Measurements from ENCODE around the gene MZT1.

DNA sequence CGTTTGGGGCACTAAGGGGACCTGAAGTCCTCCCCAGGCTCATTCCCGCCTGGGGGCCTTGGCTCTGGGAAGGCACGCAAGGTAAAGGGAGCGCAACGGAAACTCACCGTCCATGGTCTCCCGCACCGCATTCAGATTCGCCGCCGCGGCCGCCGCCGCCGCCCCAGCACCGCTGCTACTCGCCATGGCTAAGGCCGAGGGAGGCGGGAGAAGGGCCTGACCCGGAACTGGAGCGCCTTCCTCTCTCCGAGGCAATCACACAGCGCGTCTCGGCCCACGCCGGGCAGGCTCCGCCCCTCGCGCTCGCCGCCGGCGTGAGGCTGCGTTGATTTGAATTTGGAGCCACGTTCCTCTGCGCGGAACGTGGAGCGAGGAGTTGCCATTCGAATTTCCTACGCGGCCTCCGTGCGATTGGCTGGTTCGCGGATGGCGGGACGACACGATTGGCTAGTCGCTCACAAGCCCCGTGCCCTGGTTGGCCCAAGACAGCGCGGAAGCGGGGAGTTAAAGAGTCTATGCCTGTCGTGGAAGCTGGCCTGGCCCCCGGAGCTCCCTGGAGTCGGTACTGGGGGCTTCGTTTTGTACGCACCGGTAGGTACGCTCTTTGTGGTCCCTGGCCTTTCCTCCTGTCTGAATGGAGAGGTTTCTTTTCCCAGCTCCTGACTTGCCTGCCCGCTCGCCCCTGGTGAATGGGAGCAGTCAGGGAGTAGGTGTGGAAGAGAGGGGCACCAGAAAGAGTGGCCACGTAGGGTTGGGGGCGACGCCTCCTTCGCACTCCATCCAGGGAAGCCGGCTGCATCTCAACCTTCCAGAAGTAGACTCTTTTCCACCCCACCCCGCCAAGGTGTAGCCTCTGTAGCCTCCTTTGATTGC is at the start of gene MZT1, which contains the start of gene BORA:
- TF ChIP-seq, protein P1, sequence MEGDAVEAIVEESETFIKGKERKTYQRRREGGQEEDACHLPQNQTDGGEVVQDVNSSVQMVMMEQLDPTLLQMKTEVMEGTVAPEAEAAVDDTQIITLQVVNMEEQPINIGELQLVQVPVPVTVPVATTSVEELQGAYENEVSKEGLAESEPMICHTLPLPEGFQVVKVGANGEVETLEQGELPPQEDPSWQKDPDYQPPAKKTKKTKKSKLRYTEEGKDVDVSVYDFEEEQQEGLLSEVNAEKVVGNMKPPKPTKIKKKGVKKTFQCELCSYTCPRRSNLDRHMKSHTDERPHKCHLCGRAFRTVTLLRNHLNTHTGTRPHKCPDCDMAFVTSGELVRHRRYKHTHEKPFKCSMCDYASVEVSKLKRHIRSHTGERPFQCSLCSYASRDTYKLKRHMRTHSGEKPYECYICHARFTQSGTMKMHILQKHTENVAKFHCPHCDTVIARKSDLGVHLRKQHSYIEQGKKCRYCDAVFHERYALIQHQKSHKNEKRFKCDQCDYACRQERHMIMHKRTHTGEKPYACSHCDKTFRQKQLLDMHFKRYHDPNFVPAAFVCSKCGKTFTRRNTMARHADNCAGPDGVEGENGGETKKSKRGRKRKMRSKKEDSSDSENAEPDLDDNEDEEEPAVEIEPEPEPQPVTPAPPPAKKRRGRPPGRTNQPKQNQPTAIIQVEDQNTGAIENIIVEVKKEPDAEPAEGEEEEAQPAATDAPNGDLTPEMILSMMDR (IDR thresholded peaks at IDR 0.05), result no peak
- TF ChIP-seq POLR2A (IDR thresholded peaks at IDR 0.05), result peak in 1 of 2 donors; percentile 22

Measured in uterus (tissue), 2 donors.